ENCODE results near the gene CEP44. TPM values are rescaled to one million over a fixed set of nuclear protein-coding genes. Genes with fewer than 3 reads are reported as not detected.

CEP44 gene
- total RNA-seq, 1 experiment from 2014 or later = 22.7 TPM

GRCh38 chr4:174381440-174381800 lies 97.7 kb downstream of the CEP44 start:
- DNase-seq (ENCODE audit: low read depth) = no peak

Other genes with a start within 250 kb of the CEP44 start
- 17.5 and 22.8 TPM in 2 replicates for gene FBXO8, start 244 bp upstream of the CEP44 start, total RNA-seq (2014; rRNA removed)
- gene HPGD, start 238.6 kb downstream of the CEP44 start, total RNA-seq (2014; rRNA removed) = not detected in 2 replicates